K562 (cell line): ENCODE results near the gene BSDC1.

Experiments used
- CTCF ChIP-seq, 3 experiments: IDR thresholded peaks in 2 of 3; conservative IDR thresholded peaks in 1 of 3; 2 replicates each; pipeline ENCODE4 v1.5.1; 2011 to 2012; ENCODE audit warnings: low read length in 3 of 3, mild to moderate bottlenecking in 3 of 3, control low read depth in 2 of 3, improper control_type of control experiment in 1 of 3, inconsistent platforms in 1 of 3, low read depth in 1 of 3, mixed read lengths in 1 of 3, moderate library complexity in 1 of 3; ENCODE audit not compliant: insufficient read depth in 2 of 3
- FOXJ3 ChIP-seq: sonication (generic); formaldehyde crosslinking; IDR thresholded peaks from 2 replicates; pipeline ENCODE4 v1.4.0; 2020; ENCODE audit warnings: mild to moderate bottlenecking, missing genetic modification reagents
- NR3C1 ChIP-seq: sonication (generic); formaldehyde crosslinking; IDR thresholded peaks from 2 replicates; pipeline ENCODE4 v1.8.1; 2022; ENCODE audit warnings: missing genetic modification reagents
- ZBTB49 ChIP-seq: sonication (generic); formaldehyde crosslinking; IDR thresholded peaks from 2 replicates; pipeline ENCODE4 v1.8.0; 2022; ENCODE audit warnings: missing genetic modification reagents, mild to moderate bottlenecking, borderline replicate concordance
- ZNF165 ChIP-seq: fragments of 250-450 bp; sonication (Bioruptor Pico); IDR thresholded peaks from 2 replicates; pipeline ENCODE4 v1.4.0; 2020; ENCODE audit warnings: borderline replicate concordance
- ZNF778 ChIP-seq: fragments of 450-650 bp; formaldehyde crosslinking; IDR thresholded peaks from 2 replicates; pipeline ENCODE4 v1.4.0; 2020; ENCODE audit warnings: mild to moderate bottlenecking, moderate library complexity

- TF ChIP-seq FOXJ3 (no peak), ZNF165 (no peak), CTCF (IDR thresholded peaks at IDR 0.05 in 2 of 3, conservative IDR thresholded peaks at IDR 0.05 in 1 of 3; ENCODE audit: insufficient read depth in 2 of 3, low read depth in 1 of 3, low read length in 3 of 3) (no peak), ZBTB49 (CRISPR knock-in tag) (no peak), ZNF778 (CRISPR knock-in tag) (no peak), NR3C1 (CRISPR knock-in tag) (no peak)
Observed at GRCh38 chr1:32388641-32389040, 5.6 kb downstream of the BSDC1 start.
